ENCODE measurements around the gene FMR1NB.

The FMR1NB gene

GRCh38 chrX:148070504-148070877 lies 89.4 kb downstream of the FMR1NB start:
- no peak for DNase-seq (ENCODE audit: low spot score)

All from SW480 (cell line).